Mononuclear cell (primary cell): ENCODE data around the gene CBFB. TPM values are rescaled to one million over a fixed set of nuclear protein-coding genes. Genes with fewer than 3 reads are reported as not detected.
"Not testable (repeated sequence)": the region's sequence is repeated elsewhere in the genome, so short reads cannot be mapped to it uniquely, and the experiment has no call there.

Experiments
- H3K27me3 ChIP-seq: 2 replicates; pipeline ENCODE4 v1.6.0; 2011; ENCODE audit warnings: low read length, control low read depth; ENCODE audit not compliant: insufficient read depth
- H3K4me1 ChIP-seq: 2 replicates; pipeline ENCODE4 v1.5.1; 2011; ENCODE audit warnings: mild to moderate bottlenecking, low read length, control low read depth; ENCODE audit not compliant: insufficient read depth
- H3K4me3 ChIP-seq: 2 replicates; pipeline ENCODE4 v1.5.1; 2011; ENCODE audit warnings: mild to moderate bottlenecking, low read length, moderate library complexity
- H3K9me3 ChIP-seq: 2 replicates; pipeline ENCODE4 v1.5.1; 2011; ENCODE audit warnings: low read depth, mild to moderate bottlenecking, control low read depth, low read length
- total RNA-seq: library from RNA; depleted of rRNA; stranded (reverse); fragments of >200 nt; gene quantifications from one replicate; pipeline ENCODE4 v1.2.3, GENCODE V29; 2012

Gene CBFB
- total RNA-seq, 1 donor = 80.5 TPM

DNA sequence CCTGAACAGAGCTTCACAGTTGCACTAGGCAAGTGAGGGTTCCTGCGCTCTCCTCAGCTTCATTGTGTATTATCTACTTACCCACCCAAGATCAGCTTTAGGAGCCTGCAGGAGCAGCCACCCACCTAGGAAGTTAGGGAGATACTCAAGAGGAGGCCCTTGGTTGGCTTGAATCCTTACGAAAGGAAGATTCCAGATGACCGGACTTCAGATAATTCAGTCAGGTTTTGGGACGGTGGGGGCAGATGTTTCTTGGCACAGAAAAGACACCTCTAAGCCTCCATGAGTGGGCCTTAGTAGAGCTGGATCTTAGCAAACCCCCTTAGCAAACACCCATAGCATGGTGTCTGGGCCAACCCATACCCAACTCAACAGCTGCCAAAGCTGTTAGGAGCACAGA, 2.4 kb upstream of the CBFB start:
- no peak overlapping the region for H3K4me3 ChIP-seq
- H3K9me3 ChIP-seq = no peaks in the 10 kb centered on the region
- H3K4me1 ChIP-seq = peaks cover 24% of the 10 kb centered on the region
- H3K27me3 ChIP-seq = no peaks in the 10 kb centered on the region

- Histone ChIP-seq H3K27me3 (no peaks in the 10 kb centered on the region), H3K4me1 (peaks cover 27% of the 10 kb centered on the region), H3K9me3 (no peaks in the 10 kb centered on the region), H3K4me3 (no peak overlapping the region)
Measured at GRCh38 chr16:67027046-67027445, 1.9 kb upstream of the CBFB start.

GRCh38 chr16:67028167-67028695, 718 bp upstream of the CBFB start:
- Histone ChIP-seq H3K9me3 (no peaks in the 10 kb centered on the region), H3K27me3 (no peaks in the 10 kb centered on the region), H3K4me1 (peaks cover 28% of the 10 kb centered on the region), H3K4me3 (peak overlapping the region; percentile 48)

GRCh38 chr16:67029254-67030096, 526 bp downstream of the CBFB start:
- Histone ChIP-seq H3K4me3 (peak overlapping the region; percentile 88), H3K27me3 (no peaks in the 10 kb centered on the region), H3K4me1 (peaks cover 32% of the 10 kb centered on the region), H3K9me3 (no peaks in the 10 kb centered on the region)

DNA sequence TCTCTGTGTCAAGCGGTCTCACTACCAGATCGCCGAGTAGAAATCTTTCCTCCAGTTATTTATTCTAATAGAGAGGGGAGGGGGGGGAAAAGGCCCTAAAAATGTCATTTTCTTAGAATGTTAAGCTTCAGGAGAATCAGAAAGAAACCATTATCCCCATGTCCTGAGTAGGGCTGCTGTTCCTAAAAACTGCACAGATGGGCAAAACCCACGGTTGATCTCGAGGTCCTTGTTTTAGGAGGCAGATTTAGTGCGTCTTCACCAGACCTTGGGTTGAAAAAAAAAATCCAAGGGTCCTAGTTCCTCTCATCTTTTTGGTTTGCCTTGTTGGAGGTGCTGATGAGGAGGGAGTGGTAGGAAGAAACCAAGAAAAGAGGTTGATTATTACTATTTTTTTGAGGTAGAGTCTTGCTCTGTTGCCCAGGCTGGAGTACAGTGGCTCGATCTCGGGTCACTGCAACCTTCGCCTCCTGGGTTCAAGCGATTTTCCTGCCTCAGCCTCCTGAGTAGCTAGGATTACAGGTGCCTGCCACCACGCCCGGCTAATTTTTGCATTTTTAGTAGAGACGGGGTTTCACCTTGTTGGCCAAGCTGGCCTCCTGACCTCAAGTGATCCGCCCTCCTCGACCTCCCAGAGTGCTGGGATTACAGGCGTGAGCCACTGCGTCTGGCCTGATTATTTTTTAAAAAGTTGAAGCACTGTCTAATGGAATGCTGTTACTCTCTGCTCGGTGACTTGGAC, 1.4 kb downstream of the CBFB start:
- H3K27me3 ChIP-seq = no peaks in the 10 kb centered on the region
- H3K4me1 ChIP-seq = peaks cover 37% of the 10 kb centered on the region
- H3K9me3 ChIP-seq = no peaks in the 10 kb centered on the region
- H3K4me3 ChIP-seq = peak overlapping the region; percentile 88

GRCh38 chr16:67034487-67034886, 5.5 kb downstream of the CBFB start:
- no peaks in the 10 kb centered on the region for H3K9me3 ChIP-seq
- H3K4me1 ChIP-seq = peaks cover 29% of the 10 kb centered on the region
- H3K27me3 ChIP-seq = no peaks in the 10 kb centered on the region
- H3K4me3 ChIP-seq = no peak overlapping the region

GRCh38 chr16:67035364-67035763, 6.4 kb downstream of the CBFB start:
- Histone ChIP-seq H3K9me3 (no peaks in the 10 kb centered on the region), H3K27me3 (no peaks in the 10 kb centered on the region), H3K4me1 (peaks cover 23% of the 10 kb centered on the region), H3K4me3 (no peak overlapping the region)

- Histone ChIP-seq H3K4me3 (no peak overlapping the region), H3K4me1 (peaks cover 16% of the 10 kb centered on the region), H3K9me3 (no peaks in the 10 kb centered on the region), H3K27me3 (no peaks in the 10 kb centered on the region)
Measured at GRCh38 chr16:67036323-67036741, 7.4 kb downstream of the CBFB start.

- Histone ChIP-seq H3K9me3 (no peaks in the 10 kb centered on the region), H3K4me3 (no peak overlapping the region), H3K4me1 (peaks cover 5% of the 10 kb centered on the region), H3K27me3 (no peaks in the 10 kb centered on the region)
Measured at GRCh38 chr16:67039260-67040020, 10.5 kb downstream of the CBFB start.

DNA sequence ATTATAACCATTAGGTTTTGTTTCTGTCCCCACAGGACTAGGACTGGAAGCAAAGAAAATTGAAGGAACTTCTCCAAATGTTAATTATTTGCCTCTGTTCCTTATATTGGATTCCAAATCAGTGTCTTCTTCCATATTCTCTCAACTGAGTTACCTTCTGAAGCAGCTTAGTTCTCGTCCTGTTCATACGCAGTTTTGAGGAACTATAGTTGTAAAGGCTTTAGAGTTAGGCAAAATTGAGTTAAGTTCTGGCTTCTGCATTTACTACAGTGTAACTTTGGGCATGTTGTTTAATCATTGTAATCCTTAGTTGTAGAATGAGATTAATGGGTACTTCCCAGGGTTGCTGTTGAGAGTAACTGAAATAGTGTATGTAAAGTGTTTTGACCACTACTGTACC, 11.2 kb downstream of the CBFB start:
- Histone ChIP-seq H3K4me3 (no peak overlapping the region), H3K27me3 (no peaks in the 10 kb centered on the region), H3K4me1 (peaks cover under 1% of the 10 kb centered on the region), H3K9me3 (no peaks in the 10 kb centered on the region)

DNA sequence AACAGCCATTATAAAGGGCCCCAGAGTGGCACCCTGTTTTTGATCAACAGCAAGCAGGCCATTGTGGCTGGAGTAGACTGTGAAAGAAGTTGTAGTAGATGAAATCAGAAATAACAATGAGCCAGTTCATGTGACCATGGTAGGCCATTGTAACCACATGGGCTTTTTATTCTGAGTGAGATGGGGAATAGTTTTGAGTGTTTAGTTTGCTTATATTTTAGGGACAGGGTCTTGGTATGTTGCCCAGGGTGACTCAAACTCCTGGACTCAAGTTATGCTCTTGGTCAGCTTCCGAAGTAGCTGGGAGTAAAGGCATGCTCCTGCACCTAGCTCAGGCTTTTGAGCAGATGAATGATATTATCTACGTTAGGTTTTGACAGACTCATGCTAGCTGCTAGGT, 12.0 kb downstream of the CBFB start:
- no peaks in the 10 kb centered on the region for H3K4me1 ChIP-seq
- H3K4me3 ChIP-seq = no peak overlapping the region
- H3K9me3 ChIP-seq = no peaks in the 10 kb centered on the region
- H3K27me3 ChIP-seq = no peaks in the 10 kb centered on the region

DNA sequence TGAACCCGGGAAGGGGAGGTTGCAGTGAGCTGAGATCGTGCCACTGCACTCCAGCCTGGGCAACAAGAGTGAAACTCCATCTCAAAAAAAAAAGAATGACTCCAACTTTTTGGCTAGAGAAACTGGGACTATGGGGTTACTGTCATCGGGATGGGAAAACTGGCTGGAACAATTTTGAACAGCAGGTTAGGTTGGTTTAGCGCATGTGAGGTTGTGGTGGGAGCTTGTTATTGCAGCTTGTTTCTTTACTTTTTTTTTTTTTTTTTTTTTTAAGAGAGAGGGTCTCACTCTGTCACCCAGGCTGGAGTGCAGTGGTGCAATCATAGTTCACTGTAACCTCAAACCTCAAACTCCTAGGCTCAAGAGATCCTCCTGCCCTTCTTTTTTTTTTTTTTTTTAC, 12.6 kb downstream of the CBFB start:
- H3K9me3 ChIP-seq, H3K4me3 ChIP-seq, H3K27me3 ChIP-seq, H3K4me1 ChIP-seq: not testable (repeated sequence)

DNA sequence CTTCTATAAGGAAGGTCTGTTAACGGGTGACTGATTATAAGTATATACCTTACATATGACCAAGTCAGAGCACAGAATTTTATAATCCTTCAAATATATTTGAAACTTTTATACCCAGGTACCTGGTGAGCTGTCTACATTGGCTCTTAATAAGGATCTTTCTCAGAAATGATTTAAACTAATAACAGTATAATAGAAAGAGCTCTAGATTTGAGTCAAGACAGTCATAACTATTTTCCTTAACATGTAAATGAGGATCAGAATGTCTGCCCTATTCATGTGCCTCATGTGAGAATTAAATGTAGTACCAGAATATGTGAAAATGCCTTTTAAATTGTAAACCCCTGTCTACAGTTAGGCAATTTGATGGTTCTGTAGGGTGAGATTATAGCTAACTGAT, 14.5 kb downstream of the CBFB start:
- H3K27me3 ChIP-seq = no peaks in the 10 kb centered on the region
- no peaks in the 10 kb centered on the region for H3K4me1 ChIP-seq

GRCh38 chr16:67050796-67051195, 21.8 kb downstream of the CBFB start:
- Histone ChIP-seq H3K4me3 (no peak overlapping the region), H3K9me3 (no peaks in the 10 kb centered on the region), H3K27me3 (no peaks in the 10 kb centered on the region), H3K4me1 (peaks cover 24% of the 10 kb centered on the region)

More for the DNA sequence above, 14.5 kb downstream of the CBFB start:
- Histone ChIP-seq H3K9me3 (no peaks in the 10 kb centered on the region), H3K4me3 (no peak overlapping the region)

GRCh38 chr16:67052399-67052798, 23.4 kb downstream of the CBFB start:
- Histone ChIP-seq H3K9me3 (no peaks in the 10 kb centered on the region), H3K4me1 (peaks cover 24% of the 10 kb centered on the region), H3K4me3 (no peak overlapping the region), H3K27me3 (no peaks in the 10 kb centered on the region)
